Liver (tissue), 3 donors: Measurements from ENCODE around the gene LRIF1.

Source experiments
- EGR1 ChIP-seq, 2 donors: IDR thresholded peaks; 2 replicates each; pipeline ENCODE4 v1.6.1; 2016 to 2018; ENCODE audit warnings: antibody characterized with exemption in 2 of 2, low read depth in 2 of 2
- MAX ChIP-seq: IDR thresholded peaks from 2 replicates; pipeline ENCODE4 v1.6.1; 2016; ENCODE audit warnings: antibody characterized with exemption
- NR2F2 ChIP-seq: IDR thresholded peaks from 2 replicates; pipeline ENCODE4 v1.6.1; 2016; ENCODE audit warnings: antibody characterized with exemption
- RAD21 ChIP-seq, 2 donors: IDR thresholded peaks; 2 replicates each; pipeline ENCODE4 v1.6.1; 2016; ENCODE audit warnings: antibody characterized with exemption in 2 of 2, mild to moderate bottlenecking in 2 of 2
- TF ChIP-seq, protein P1 (sequence below): fragments of 150-350 bp; IDR thresholded peaks from 2 replicates; pipeline ENCODE4 v1.5.1; 2017; ENCODE audit warnings: improper control_type of control experiment, low read depth, low read length; ENCODE audit not compliant: missing input control
- donor health status: healthy.
- donor health status: healthy.

- TF ChIP-seq, protein P1, sequence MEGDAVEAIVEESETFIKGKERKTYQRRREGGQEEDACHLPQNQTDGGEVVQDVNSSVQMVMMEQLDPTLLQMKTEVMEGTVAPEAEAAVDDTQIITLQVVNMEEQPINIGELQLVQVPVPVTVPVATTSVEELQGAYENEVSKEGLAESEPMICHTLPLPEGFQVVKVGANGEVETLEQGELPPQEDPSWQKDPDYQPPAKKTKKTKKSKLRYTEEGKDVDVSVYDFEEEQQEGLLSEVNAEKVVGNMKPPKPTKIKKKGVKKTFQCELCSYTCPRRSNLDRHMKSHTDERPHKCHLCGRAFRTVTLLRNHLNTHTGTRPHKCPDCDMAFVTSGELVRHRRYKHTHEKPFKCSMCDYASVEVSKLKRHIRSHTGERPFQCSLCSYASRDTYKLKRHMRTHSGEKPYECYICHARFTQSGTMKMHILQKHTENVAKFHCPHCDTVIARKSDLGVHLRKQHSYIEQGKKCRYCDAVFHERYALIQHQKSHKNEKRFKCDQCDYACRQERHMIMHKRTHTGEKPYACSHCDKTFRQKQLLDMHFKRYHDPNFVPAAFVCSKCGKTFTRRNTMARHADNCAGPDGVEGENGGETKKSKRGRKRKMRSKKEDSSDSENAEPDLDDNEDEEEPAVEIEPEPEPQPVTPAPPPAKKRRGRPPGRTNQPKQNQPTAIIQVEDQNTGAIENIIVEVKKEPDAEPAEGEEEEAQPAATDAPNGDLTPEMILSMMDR, result no peak
- TF ChIP-seq RAD21 (IDR thresholded peaks at IDR 0.05), result no peak
- TF ChIP-seq EGR1 (IDR thresholded peaks at IDR 0.05; ENCODE audit: low read depth in 2 of 2), result no peak
- TF ChIP-seq NR2F2, result no peak
- no peak for TF ChIP-seq MAX
Observed at GRCh38 chr1:110914676-110915075, 49.0 kb downstream of the LRIF1 start.
